ENCODE results near the gene SMARCE1.

Gene SMARCE1

GRCh38 chr17:40645943-40646342 is 1.7 kb downstream of the SMARCE1 start:
- DNase-seq (ENCODE audit: low read depth, low spot score) = no peak

GRCh38 chr17:40645291-40645690 is 2.3 kb downstream of the SMARCE1 start:
- no peak for DNase-seq (ENCODE audit: low read depth, low spot score)

GRCh38 chr17:40637931-40638330 is 9.7 kb downstream of the SMARCE1 start:
- DNase-seq (ENCODE audit: low read depth, low spot score) = no peak

- no peak for DNase-seq (ENCODE audit: low read depth, low spot score)
Observed at GRCh38 chr17:40633871-40634270, 13.7 kb downstream of the SMARCE1 start.

GRCh38 chr17:40632216-40632615 is 15.4 kb downstream of the SMARCE1 start:
- no peak for DNase-seq (ENCODE audit: low read depth, low spot score)

- DNase-seq (ENCODE audit: low read depth, low spot score) = no peak
Observed at GRCh38 chr17:40629842-40630241, 17.8 kb downstream of the SMARCE1 start.

- DNase-seq (ENCODE audit: low read depth, low spot score) = no peak
Observed at GRCh38 chr17:40625311-40625710, 22.3 kb downstream of the SMARCE1 start.

GRCh38 chr17:40623419-40624210 is 24.0 kb downstream of the SMARCE1 start:
- no peak for DNase-seq (ENCODE audit: low read depth, low spot score)

GRCh38 chr17:40622509-40622928 is 25.1 kb downstream of the SMARCE1 start:
- DNase-seq (ENCODE audit: low read depth, low spot score) = no peak

GRCh38 chr17:40621578-40621977 is 26.0 kb downstream of the SMARCE1 start:
- DNase-seq (ENCODE audit: low read depth, low spot score) = no peak

- no peak for DNase-seq (ENCODE audit: low read depth, low spot score)
Observed at GRCh38 chr17:40621019-40621418, 26.6 kb downstream of the SMARCE1 start.

GRCh38 chr17:40618754-40619625 is 28.6 kb downstream of the SMARCE1 start:
- no peak for DNase-seq (ENCODE audit: low read depth, low spot score)

GRCh38 chr17:40617678-40618240 is 29.9 kb downstream of the SMARCE1 start:
- no peak for DNase-seq (ENCODE audit: low read depth, low spot score)

GRCh38 chr17:40616592-40616991 is 31.0 kb downstream of the SMARCE1 start:
- no peak for DNase-seq (ENCODE audit: low read depth, low spot score)

GRCh38 chr17:40615841-40616476 is 31.7 kb downstream of the SMARCE1 start:
- DNase-seq (ENCODE audit: low read depth, low spot score) = no peak

- peak; percentile 63 for DNase-seq (ENCODE audit: low read depth, low spot score)
Observed at GRCh38 chr17:40615068-40615840, 32.4 kb downstream of the SMARCE1 start.

- no peak for DNase-seq (ENCODE audit: low read depth, low spot score)
Observed at GRCh38 chr17:40614431-40615067, 33.1 kb downstream of the SMARCE1 start.

GRCh38 chr17:40613467-40614154 is 34.0 kb downstream of the SMARCE1 start:
- no peak for DNase-seq (ENCODE audit: low read depth, low spot score)

- no peak for DNase-seq (ENCODE audit: low read depth, low spot score)
Observed at GRCh38 chr17:40612599-40613244, 34.9 kb downstream of the SMARCE1 start.

Data from iPS DF 19.7 (cell line).